HepG2 (cell line): Measurements from ENCODE around the gene AGBL3. TPM values are rescaled to one million over a fixed set of nuclear protein-coding genes. Genes with fewer than 3 reads are reported as not detected.

Experiments used
- E2F1 ChIP-seq: sonication (generic); formaldehyde crosslinking; IDR thresholded peaks from 2 replicates; pipeline ENCODE4 v1.5.0; 2020; ENCODE audit warnings: missing genetic modification reagents
- KDM4B ChIP-seq: sonication (generic); formaldehyde crosslinking; IDR thresholded peaks from 2 replicates; pipeline ENCODE4 v1.4.0; 2020; ENCODE audit warnings: missing genetic modification reagents
- NBN ChIP-seq: fragments of 450-650 bp; conservative IDR thresholded peaks from 2 replicates; pipeline ENCODE4 v1.6.1; 2017
- NFRKB ChIP-seq: fragments of 450-650 bp; IDR thresholded peaks from 2 replicates; pipeline ENCODE4 v1.6.1; 2017
- RXRA ChIP-seq: sonication (generic); formaldehyde crosslinking; IDR thresholded peaks from 2 replicates; pipeline ENCODE4 v1.5.1; 2020; ENCODE audit warnings: missing genetic modification reagents
- ZNF512B ChIP-seq: sonication (generic); formaldehyde crosslinking; IDR thresholded peaks from 2 replicates; pipeline ENCODE4 v1.5.1; 2020; ENCODE audit warnings: missing genetic modification reagents, mild to moderate bottlenecking, borderline replicate concordance
- polyA plus RNA-seq, 8 experiments: library from polyadenylated mRNA; depleted of rRNA in 3 of 8; stranded (reverse) in 7 of 8; unstranded in 1 of 8; fragments of >200 nt; fragmentation: Illumina TruSeq in 4 of 8; extraction: Trizol in 4 of 8; gene quantifications; 2 replicates each; pipeline versions ENCODE4 v1.2.1 to v1.2.3, GENCODE V29; 2011 to 2016; ENCODE audit warnings: low read depth in 4 of 8, missing spikeins in 1 of 8, mixed read lengths in 1 of 8; ENCODE audit not compliant: insufficient read depth in 1 of 8
- total RNA-seq, 5 experiments: library from RNA; depleted of rRNA; stranded (reverse); fragments of >200 nt; fragmentation: Illumina TruSeq; extraction: Trizol; gene quantifications; 2 replicates each; pipeline ENCODE4 v1.2.3, GENCODE V29; 2016; ENCODE audit warnings: low read depth in 1 of 5
- TF ChIP-seq, protein P1 (sequence below): sonication (generic); formaldehyde crosslinking; IDR thresholded peaks from one replicate; pipeline ENCODE4 v1.5.1; 2020; ENCODE audit warnings: mild to moderate bottlenecking, missing genetic modification reagents; ENCODE audit errors: not compliant biosample characterization
- TF ChIP-seq, protein P2 (sequence below): sonication (generic); formaldehyde crosslinking; IDR thresholded peaks from 2 replicates; pipeline ENCODE4 v1.9.0; 2021; ENCODE audit warnings: missing genetic modification reagents, borderline replicate concordance
- TF ChIP-seq, protein P3 (sequence below): sonication (generic); formaldehyde crosslinking; IDR thresholded peaks from 2 replicates; pipeline ENCODE4 v1.8.0; 2022; ENCODE audit warnings: missing genetic modification reagents, mild to moderate bottlenecking, moderate library complexity, borderline replicate concordance

The AGBL3 gene
- total and polyA plus RNA-seq, 2 of the 13 experiments (the other 11 are each of a cell fraction or from before 2014, with no cell fraction given) = 2.2 to 7.2 TPM

GRCh38 chr7:135170274-135170997 is 184.1 kb downstream of the AGBL3 start, which contains the start of gene CYREN (continued):
- TF ChIP-seq, protein P1, sequence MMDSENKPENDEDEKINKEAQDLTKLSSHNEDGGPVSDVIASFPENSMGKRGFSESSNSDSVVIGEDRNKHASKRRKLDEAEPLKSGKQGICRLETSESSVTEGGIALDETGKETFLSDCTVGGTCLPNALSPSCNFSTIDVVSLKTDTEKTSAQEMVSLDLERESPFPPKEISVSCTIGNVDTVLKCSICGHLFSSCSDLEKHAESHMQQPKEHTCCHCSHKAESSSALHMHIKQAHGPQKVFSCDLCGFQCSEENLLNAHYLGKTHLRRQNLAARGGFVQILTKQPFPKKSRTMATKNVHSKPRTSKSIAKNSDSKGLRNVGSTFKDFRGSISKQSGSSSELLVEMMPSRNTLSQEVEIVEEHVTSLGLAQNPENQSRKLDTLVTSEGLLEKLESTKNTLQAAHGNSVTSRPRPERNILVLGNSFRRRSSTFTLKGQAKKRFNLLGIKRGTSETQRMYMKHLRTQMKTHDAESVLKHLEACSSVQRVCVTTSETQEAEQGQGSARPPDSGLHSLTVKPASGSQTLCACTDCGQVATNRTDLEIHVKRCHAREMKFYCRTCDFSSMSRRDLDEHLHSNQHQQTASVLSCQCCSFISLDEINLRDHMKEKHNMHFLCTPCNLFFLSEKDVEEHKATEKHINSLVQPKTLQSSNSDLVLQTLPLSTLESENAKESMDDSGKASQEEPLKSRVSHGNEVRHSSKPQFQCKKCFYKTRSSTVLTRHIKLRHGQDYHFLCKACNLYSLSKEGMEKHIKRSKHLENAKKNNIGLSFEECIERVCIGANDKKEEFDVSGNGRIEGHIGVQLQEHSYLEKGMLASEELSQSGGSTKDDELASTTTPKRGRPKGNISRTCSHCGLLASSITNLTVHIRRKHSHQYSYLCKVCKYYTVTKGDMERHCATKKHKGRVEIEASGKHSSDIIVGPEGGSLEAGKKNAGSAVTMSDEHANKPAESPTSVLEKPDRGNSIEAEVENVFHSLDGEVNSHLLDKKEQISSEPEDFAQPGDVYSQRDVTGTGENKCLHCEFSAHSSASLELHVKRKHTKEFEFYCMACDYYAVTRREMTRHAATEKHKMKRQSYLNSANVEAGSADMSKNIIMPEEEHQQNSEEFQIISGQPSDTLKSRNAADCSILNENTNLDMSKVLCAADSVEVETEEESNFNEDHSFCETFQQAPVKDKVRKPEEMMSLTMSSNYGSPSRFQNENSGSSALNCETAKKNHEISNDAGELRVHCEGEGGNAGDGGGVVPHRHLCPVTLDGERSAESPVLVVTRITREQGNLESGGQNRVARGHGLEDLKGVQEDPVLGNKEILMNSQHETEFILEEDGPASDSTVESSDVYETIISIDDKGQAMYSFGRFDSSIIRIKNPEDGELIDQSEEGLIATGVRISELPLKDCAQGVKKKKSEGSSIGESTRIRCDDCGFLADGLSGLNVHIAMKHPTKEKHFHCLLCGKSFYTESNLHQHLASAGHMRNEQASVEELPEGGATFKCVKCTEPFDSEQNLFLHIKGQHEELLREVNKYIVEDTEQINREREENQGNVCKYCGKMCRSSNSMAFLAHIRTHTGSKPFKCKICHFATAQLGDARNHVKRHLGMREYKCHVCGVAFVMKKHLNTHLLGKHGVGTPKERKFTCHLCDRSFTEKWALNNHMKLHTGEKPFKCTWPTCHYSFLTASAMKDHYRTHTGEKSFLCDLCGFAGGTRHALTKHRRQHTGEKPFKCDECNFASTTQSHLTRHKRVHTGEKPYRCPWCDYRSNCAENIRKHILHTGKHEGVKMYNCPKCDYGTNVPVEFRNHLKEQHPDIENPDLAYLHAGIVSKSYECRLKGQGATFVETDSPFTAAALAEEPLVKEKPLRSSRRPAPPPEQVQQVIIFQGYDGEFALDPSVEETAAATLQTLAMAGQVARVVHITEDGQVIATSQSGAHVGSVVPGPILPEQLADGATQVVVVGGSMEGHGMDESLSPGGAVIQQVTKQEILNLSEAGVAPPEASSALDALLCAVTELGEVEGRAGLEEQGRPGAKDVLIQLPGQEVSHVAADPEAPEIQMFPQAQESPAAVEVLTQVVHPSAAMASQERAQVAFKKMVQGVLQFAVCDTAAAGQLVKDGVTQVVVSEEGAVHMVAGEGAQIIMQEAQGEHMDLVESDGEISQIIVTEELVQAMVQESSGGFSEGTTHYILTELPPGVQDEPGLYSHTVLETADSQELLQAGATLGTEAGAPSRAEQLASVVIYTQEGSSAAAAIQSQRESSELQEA (CRISPR knock-in tag) = peak; percentile 95
- TF ChIP-seq, protein P2, sequence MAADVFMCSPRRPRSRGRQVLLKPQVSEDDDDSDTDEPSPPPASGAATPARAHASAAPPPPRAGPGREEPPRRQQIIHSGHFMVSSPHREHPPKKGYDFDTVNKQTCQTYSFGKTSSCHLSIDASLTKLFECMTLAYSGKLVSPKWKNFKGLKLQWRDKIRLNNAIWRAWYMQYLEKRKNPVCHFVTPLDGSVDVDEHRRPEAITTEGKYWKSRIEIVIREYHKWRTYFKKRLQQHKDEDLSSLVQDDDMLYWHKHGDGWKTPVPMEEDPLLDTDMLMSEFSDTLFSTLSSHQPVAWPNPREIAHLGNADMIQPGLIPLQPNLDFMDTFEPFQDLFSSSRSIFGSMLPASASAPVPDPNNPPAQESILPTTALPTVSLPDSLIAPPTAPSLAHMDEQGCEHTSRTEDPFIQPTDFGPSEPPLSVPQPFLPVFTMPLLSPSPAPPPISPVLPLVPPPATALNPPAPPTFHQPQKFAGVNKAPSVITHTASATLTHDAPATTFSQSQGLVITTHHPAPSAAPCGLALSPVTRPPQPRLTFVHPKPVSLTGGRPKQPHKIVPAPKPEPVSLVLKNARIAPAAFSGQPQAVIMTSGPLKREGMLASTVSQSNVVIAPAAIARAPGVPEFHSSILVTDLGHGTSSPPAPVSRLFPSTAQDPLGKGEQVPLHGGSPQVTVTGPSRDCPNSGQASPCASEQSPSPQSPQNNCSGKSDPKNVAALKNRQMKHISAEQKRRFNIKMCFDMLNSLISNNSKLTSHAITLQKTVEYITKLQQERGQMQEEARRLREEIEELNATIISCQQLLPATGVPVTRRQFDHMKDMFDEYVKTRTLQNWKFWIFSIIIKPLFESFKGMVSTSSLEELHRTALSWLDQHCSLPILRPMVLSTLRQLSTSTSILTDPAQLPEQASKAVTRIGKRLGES (CRISPR knock-in tag) = peak; percentile 50; the same call in 1 of the 2 replicates
- TF ChIP-seq KDM4B (CRISPR knock-in tag) (peak; percentile 59; the same call in 1 of the 2 replicates), NFRKB (no peak), NBN (no peak), RXRA (CRISPR knock-in tag) (peak; percentile 82), E2F1 (CRISPR knock-in tag) (peak; percentile 91), ZNF512B (CRISPR knock-in tag) (no peak)
- TF ChIP-seq, protein P3, sequence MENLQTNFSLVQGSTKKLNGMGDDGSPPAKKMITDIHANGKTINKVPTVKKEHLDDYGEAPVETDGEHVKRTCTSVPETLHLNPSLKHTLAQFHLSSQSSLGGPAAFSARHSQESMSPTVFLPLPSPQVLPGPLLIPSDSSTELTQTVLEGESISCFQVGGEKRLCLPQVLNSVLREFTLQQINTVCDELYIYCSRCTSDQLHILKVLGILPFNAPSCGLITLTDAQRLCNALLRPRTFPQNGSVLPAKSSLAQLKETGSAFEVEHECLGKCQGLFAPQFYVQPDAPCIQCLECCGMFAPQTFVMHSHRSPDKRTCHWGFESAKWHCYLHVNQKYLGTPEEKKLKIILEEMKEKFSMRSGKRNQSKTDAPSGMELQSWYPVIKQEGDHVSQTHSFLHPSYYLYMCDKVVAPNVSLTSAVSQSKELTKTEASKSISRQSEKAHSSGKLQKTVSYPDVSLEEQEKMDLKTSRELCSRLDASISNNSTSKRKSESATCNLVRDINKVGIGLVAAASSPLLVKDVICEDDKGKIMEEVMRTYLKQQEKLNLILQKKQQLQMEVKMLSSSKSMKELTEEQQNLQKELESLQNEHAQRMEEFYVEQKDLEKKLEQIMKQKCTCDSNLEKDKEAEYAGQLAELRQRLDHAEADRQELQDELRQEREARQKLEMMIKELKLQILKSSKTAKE = peak; percentile 56; the same call in 1 of the 2 replicates
